Measurements from ENCODE around the gene MAPRE3. TPM values are rescaled to one million over a fixed set of nuclear protein-coding genes. Genes with fewer than 3 reads are reported as not detected.
"Not testable (repeated sequence)": the region's sequence is repeated elsewhere in the genome, so short reads cannot be mapped to it uniquely, and the experiment has no call there.

The MAPRE3 gene
- polyA plus RNA-seq, 1 experiment, result 15.3 TPM

- ChIA-PET POLR2A (no interaction called here), CTCF (interaction anchor here (1.0 to 1.9 kb wide), 7 partner anchors 8 to 207 kb away, joined by 3 to 14 read pairs (median 4); no protein-coding TSS in a partner anchor)
- TF ChIP-seq CTCF (IDR thresholded peaks at IDR 0.05; ENCODE audit: insufficient read depth, low read depth, low read length), result no peak
- H3K4me3 ChIP-seq (ENCODE audit: low read depth, low read length), result no peak overlapping the region
- H3K36me3 ChIP-seq (ENCODE audit: control insufficient read depth, insufficient read depth, low read length), result peaks cover 11% of the 10 kb centered on the region
- no peak for DNase-seq (ENCODE audit: low read depth)
- no peaks in the 10 kb centered on the region for H3K27me3 ChIP-seq (ENCODE audit: control insufficient read depth, insufficient read depth, low read length)
These were observed 102.5 kb downstream of the MAPRE3 start for GRCh38 chr2:27072920-27073319.

GRCh38 chr2:27073782-27074181 is 103.3 kb downstream of the MAPRE3 start:
- Histone ChIP-seq H3K36me3 (ENCODE audit: control insufficient read depth, insufficient read depth, low read length) (peaks cover 7% of the 10 kb centered on the region), H3K27me3 (ENCODE audit: control insufficient read depth, insufficient read depth, low read length) (no peaks in the 10 kb centered on the region), H3K4me3 (ENCODE audit: low read depth, low read length) (no peak overlapping the region)
- ChIA-PET POLR2A (no interaction called here), CTCF (interaction anchor here (1.2 to 1.9 kb wide), 3 partner anchors 10 to 12 kb away, joined by 4 read pairs; no protein-coding TSS in a partner anchor)
- TF ChIP-seq CTCF (IDR thresholded peaks at IDR 0.05; ENCODE audit: insufficient read depth, low read depth, low read length), result no peak
- no peak for DNase-seq (ENCODE audit: low read depth)

- Histone ChIP-seq H3K36me3 (ENCODE audit: control insufficient read depth, insufficient read depth, low read length) (peaks cover 2% of the 10 kb centered on the region; the same call in 1 of the 2 replicates), H3K4me3 (ENCODE audit: low read depth, low read length) (no peak overlapping the region), H3K27me3 (ENCODE audit: control insufficient read depth, insufficient read depth, low read length) (no peaks in the 10 kb centered on the region)
- POLR2A ChIA-PET, result no interaction called here
- no peak for TF ChIP-seq CTCF (IDR thresholded peaks at IDR 0.05; ENCODE audit: insufficient read depth, low read depth, low read length)
- no peak for DNase-seq (ENCODE audit: low read depth)
- CTCF ChIA-PET, result interaction anchor here (1.2 kb wide), 1 partner anchor 10 kb away, joined by 4 read pairs; no protein-coding TSS in a partner anchor
These were observed 104.5 kb downstream of the MAPRE3 start for GRCh38 chr2:27074738-27075565.

GRCh38 chr2:27075566-27075871 is 105.1 kb downstream of the MAPRE3 start:
- H3K4me3 ChIP-seq (ENCODE audit: low read depth, low read length); DNase-seq (ENCODE audit: low read depth); H3K27me3 ChIP-seq (ENCODE audit: control insufficient read depth, insufficient read depth, low read length); POLR2A ChIA-PET; CTCF ChIA-PET; H3K36me3 ChIP-seq (ENCODE audit: control insufficient read depth, insufficient read depth, low read length): not testable (repeated sequence)

GRCh38 chr2:27076323-27076722 is 105.9 kb downstream of the MAPRE3 start:
- Histone ChIP-seq H3K27me3 (ENCODE audit: control insufficient read depth, insufficient read depth, low read length) (no peaks in the 10 kb centered on the region), H3K36me3 (ENCODE audit: control insufficient read depth, insufficient read depth, low read length) (peaks cover 5% of the 10 kb centered on the region), H3K4me3 (ENCODE audit: low read depth, low read length) (no peak overlapping the region)
- no peak for DNase-seq (ENCODE audit: low read depth)
- ChIA-PET POLR2A (no interaction called here), CTCF (interaction anchor here (1.1 kb wide), 1 partner anchor 11 kb away, joined by 3 read pairs; no protein-coding TSS in a partner anchor)
- no peak for TF ChIP-seq CTCF (IDR thresholded peaks at IDR 0.05; ENCODE audit: insufficient read depth, low read depth, low read length)

Other genes starting within 250 kb of the MAPRE3 start
- gene SLC35F6, start 206.4 kb upstream of the MAPRE3 start, polyA plus RNA-seq (2011; rRNA removed), result 25.9 and 37.1 TPM in 2 replicates
- 14.7 and 18.9 TPM in 2 replicates for gene CENPA, start 184.6 kb upstream of the MAPRE3 start, polyA plus RNA-seq (2011; rRNA removed)
- not detected in 2 replicates for gene DPYSL5, start 122.5 kb upstream of the MAPRE3 start, polyA plus RNA-seq (2011; rRNA removed)
- 145 and 235 TPM in 2 replicates for gene TMEM214, start 62.3 kb downstream of the MAPRE3 start, polyA plus RNA-seq (2011; rRNA removed)
- 25.9 and 32.7 TPM in 2 replicates for gene AGBL5, start 81.0 kb downstream of the MAPRE3 start, polyA plus RNA-seq (2011; rRNA removed)
- gene OST4, start 101.0 kb downstream of the MAPRE3 start, polyA plus RNA-seq (2011; rRNA removed), result 755 and 887 TPM in 2 replicates
- gene EMILIN1, start 108.0 kb downstream of the MAPRE3 start, polyA plus RNA-seq (2011; rRNA removed), result 43.4 and 81.3 TPM in 2 replicates
- 0.33 and 0.43 TPM in 2 replicates for gene KHK, start 116.1 kb downstream of the MAPRE3 start, polyA plus RNA-seq (2011; rRNA removed)
- 4.8 and 6.9 TPM in 2 replicates for gene CGREF1, start 148.5 kb downstream of the MAPRE3 start, polyA plus RNA-seq (2011; rRNA removed)
- 0.07 TPM in 1 of 2 replicates, not detected in the other for gene ABHD1, start 153.2 kb downstream of the MAPRE3 start, polyA plus RNA-seq (2011; rRNA removed)
- gene PREB, start 164.0 kb downstream of the MAPRE3 start, polyA plus RNA-seq (2011; rRNA removed), result 54.9 and 84.0 TPM in 2 replicates
- not detected in 2 replicates for gene PRR30, start 168.8 kb downstream of the MAPRE3 start, polyA plus RNA-seq (2011; rRNA removed)
- gene TCF23, start 178.4 kb downstream of the MAPRE3 start, polyA plus RNA-seq (2011; rRNA removed), result not detected in 2 replicates
- gene ATRAID, start 241.4 kb downstream of the MAPRE3 start, polyA plus RNA-seq (2011; rRNA removed), result 217 and 268 TPM in 2 replicates
- gene SLC5A6, start 241.6 kb downstream of the MAPRE3 start, polyA plus RNA-seq (2011; rRNA removed), result 22.3 and 33.7 TPM in 2 replicates
- 12.4 and 26.6 TPM in 2 replicates for gene CAD, start 246.7 kb downstream of the MAPRE3 start, polyA plus RNA-seq (2011; rRNA removed)